Calu3 (cell line): ENCODE data around the gene PLXNB3. TPM values are rescaled to one million over a fixed set of nuclear protein-coding genes. Genes with fewer than 3 reads are reported as not detected.
A peak's percentile ranks its signal among the peaks of the same experiment; 100 is the strongest.

Source experiments
- BruUV-seq: library from RNA; stranded (reverse); fragments of 400-500 nt; replicated peaks from 2 replicates; lab custom pipeline; 2021; lab: Mats Ljungman, UMichigan
- CTCF ChIA-PET: fragments of 300-600 bp; sonication (Branson Sonifier 250); formaldehyde crosslinking; loops from one replicate; lab custom pipeline; 2022; ENCODE audit warnings: antibody characterized with exemption; lab: Charles Lee
- DNase-seq: peaks from one replicate; pipeline ENCODE4 v3.0.0; 2022
- H3K27ac Mint-ChIP-seq: one replicate; pipeline ENCODE4 v1.8.0; 2022; ENCODE audit warnings: mixed read lengths; ENCODE audit not compliant: unreplicated experiment
- H3K27me3 Mint-ChIP-seq: one replicate; pipeline ENCODE4 v1.8.0; 2022; ENCODE audit warnings: mixed read lengths; ENCODE audit not compliant: unreplicated experiment
- H3K36me3 Mint-ChIP-seq: one replicate; pipeline ENCODE4 v1.8.0; 2022; ENCODE audit warnings: mild to moderate bottlenecking, moderate library complexity, mixed read lengths; ENCODE audit not compliant: insufficient read depth, unreplicated experiment
- H3K4me1 Mint-ChIP-seq: one replicate; pipeline ENCODE4 v1.8.0; 2022; ENCODE audit warnings: mild to moderate bottlenecking, low read depth, mixed read lengths; ENCODE audit not compliant: unreplicated experiment
- H3K4me3 Mint-ChIP-seq: one replicate; pipeline ENCODE4 v1.8.0; 2022; ENCODE audit warnings: mild to moderate bottlenecking, low read depth, moderate library complexity, mixed read lengths; ENCODE audit not compliant: unreplicated experiment
- H3K9me3 Mint-ChIP-seq: one replicate; pipeline ENCODE4 v1.8.0; 2022; ENCODE audit warnings: low read depth, mixed read lengths; ENCODE audit not compliant: unreplicated experiment
- intact Hi-C: fragments of 100-400 bp; cut with micrococcal nuclease; formaldehyde crosslinking; loops from one replicate; pipeline ENCODE4 v1.10.0; 2022; ENCODE audit not compliant: unreplicated experiment
- total RNA-seq: library from RNA; stranded (reverse); gene quantifications from 2 replicates; pipeline ENCODE4 v1.2.3, GENCODE V29; 2022
- TF ChIP-seq, protein P1 (sequence below): fragments of 200-600 bp; IDR thresholded peaks from one replicate; pipeline ENCODE4 v1.8.0; 2022; ENCODE audit warnings: antibody characterized with exemption; ENCODE audit not compliant: unreplicated experiment

PLXNB3 gene
- total RNA-seq, 1 experiment from 2014 or later: 37.5 TPM

DNA sequence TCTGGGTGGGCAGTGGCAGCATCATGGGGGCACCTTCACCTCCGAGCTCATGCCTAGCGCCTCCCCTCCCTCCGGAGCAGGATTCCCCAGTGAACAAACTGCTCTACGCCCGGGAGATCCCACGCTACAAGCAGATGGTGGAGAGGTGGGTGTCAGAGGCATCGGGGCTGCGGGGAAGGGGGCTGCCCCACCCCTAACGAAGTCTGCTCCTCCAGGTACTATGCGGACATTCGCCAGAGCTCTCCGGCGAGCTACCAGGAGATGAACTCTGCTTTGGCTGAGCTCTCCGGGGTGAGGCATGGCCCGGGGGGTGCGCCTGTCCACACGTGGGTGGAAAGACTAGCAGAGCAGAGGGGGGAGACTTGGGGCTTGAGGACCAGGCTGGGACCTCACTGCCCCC is 14.1 kb downstream of the PLXNB3 start:
- no TSS peak for BruUV-seq
- CTCF ChIA-PET: no interaction called here
- H3K9me3 Mint-ChIP-seq: no peaks in the 10 kb centered on the region
- DNase-seq: no peak
- H3K27ac Mint-ChIP-seq: no peak overlapping the region
- H3K4me3 Mint-ChIP-seq: no peak overlapping the region
- peaks cover 25% of the 10 kb centered on the region for H3K36me3 Mint-ChIP-seq
- H3K4me1 Mint-ChIP-seq: peaks cover 9% of the 10 kb centered on the region
- TF ChIP-seq, protein P1, sequence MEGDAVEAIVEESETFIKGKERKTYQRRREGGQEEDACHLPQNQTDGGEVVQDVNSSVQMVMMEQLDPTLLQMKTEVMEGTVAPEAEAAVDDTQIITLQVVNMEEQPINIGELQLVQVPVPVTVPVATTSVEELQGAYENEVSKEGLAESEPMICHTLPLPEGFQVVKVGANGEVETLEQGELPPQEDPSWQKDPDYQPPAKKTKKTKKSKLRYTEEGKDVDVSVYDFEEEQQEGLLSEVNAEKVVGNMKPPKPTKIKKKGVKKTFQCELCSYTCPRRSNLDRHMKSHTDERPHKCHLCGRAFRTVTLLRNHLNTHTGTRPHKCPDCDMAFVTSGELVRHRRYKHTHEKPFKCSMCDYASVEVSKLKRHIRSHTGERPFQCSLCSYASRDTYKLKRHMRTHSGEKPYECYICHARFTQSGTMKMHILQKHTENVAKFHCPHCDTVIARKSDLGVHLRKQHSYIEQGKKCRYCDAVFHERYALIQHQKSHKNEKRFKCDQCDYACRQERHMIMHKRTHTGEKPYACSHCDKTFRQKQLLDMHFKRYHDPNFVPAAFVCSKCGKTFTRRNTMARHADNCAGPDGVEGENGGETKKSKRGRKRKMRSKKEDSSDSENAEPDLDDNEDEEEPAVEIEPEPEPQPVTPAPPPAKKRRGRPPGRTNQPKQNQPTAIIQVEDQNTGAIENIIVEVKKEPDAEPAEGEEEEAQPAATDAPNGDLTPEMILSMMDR: no peak
- intact Hi-C loops: no loop called here
- H3K27me3 Mint-ChIP-seq: peaks cover 15% of the 10 kb centered on the region

DNA sequence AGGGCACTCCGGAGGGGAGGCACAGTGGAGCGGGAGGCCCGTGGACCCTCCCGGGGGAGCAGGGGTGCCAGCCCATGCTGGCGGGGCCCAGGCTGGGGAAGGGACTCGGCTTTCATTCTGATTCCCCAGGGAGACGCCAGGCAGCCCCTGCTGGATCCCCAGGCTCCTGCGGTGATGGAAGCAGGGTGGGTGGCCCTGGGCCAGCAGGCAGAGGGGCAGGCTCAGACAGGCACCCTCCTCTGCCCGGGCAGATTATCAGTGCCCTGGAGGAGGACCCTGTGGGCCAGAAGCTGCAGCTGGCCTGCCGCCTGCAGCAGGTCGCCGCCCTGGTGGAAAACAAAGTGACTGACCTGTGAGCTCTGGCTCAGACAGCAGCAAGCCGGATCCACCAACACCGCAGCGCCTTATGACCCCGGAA is 14.6 kb downstream of the PLXNB3 start:
- CTCF ChIA-PET: no interaction called here
- BruUV-seq: no TSS peak
- peaks cover 15% of the 10 kb centered on the region for H3K27me3 Mint-ChIP-seq
- peaks cover 9% of the 10 kb centered on the region for H3K4me1 Mint-ChIP-seq
- peak; percentile 44 for DNase-seq
- TF ChIP-seq, protein P1: peak; percentile 29
- H3K4me3 Mint-ChIP-seq: no peak overlapping the region
- H3K9me3 Mint-ChIP-seq: no peaks in the 10 kb centered on the region
- no peak overlapping the region for H3K27ac Mint-ChIP-seq
- peaks cover 25% of the 10 kb centered on the region for H3K36me3 Mint-ChIP-seq
- intact Hi-C loops: no loop called here

DNA sequence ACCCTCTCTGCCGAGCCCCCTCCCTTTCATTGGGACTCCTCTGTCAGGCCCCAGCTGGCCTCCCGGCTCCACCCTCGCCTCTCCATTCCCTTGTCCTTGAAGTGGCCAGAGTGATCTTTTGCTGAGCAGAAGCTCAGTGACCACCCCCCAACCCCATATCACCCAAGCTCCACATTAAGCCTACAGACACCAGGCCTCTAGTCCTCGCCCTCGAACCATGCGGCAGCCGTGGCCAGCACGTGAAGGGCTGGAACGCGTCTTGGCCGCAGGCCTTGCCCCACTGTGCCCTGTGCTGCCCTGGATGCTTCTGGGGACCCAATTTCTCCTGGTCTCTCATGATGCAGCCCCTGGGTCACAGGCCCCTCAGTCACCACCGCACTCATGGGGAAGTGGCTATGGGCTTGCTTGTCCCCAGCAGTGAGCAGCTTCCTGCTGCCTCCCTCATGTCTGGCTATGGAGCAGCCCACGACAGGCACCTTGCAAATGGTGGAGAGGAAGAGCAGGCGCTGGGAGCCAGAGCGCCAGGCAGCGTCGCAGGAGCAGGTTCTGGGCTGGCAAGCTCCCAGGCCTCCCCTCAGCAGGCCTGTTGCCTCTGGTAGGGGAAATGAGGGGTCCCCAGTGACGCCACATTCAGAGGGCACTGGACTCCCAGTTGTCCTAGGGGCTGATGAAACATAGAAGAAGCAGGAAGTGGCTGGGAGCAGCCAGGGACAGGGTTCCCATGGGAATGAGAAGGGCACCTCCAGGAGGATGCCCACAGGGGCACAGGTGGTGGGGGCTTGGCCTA is 16.0 kb downstream of the PLXNB3 start:
- H3K4me3 Mint-ChIP-seq: no peak overlapping the region
- intact Hi-C loops: no loop called here
- H3K27me3 Mint-ChIP-seq: peaks cover 15% of the 10 kb centered on the region
- peaks cover 31% of the 10 kb centered on the region for H3K36me3 Mint-ChIP-seq
- no peak for DNase-seq
- H3K9me3 Mint-ChIP-seq: no peaks in the 10 kb centered on the region
- H3K4me1 Mint-ChIP-seq: peaks cover 9% of the 10 kb centered on the region
- TF ChIP-seq, protein P1: no peak
- CTCF ChIA-PET: no interaction called here
- H3K27ac Mint-ChIP-seq: peak overlapping the region; percentile 87
- no TSS peak for BruUV-seq

DNA sequence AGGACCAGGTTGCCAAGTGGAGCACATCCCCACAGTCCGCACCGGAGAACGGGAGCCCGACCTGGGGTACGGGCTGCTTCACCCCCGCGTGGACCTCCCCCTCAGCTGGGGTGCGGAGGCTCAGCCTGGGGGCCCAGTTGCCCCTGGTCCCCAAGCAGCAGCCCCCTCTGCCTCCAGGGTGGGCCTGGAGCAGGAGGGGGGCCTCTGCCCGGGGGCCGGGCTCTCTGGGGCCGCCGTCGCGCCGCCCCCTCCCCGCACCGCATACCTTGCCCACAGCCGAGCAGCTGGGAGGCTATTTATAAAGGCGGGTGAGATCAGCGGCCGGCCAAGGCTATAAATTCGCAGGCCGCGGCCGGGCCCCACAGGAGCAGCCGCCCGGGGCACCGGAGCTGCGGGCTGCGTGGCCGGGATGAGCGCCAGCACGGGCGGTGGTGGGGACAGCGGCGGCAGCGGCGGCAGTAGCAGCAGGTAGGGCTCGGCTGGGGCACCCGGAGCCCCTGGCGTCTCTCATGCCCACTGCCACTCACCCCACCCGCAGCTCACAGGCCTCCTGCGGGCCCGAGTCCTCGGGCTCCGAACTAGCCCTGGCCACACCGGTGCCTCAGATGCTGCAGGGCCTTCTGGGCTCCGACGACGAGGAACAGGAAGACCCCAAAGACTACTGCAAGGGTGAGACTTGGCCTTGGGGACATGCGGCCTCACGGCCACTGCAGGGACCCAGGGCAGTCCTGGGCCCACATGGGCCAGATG is 16.8 kb downstream of the PLXNB3 start, which contains the start of gene SRPK3:
SRPK3 (plus strand) TSS at position 364 of the 750 bp plus-strand sequence; CDS start at position 410, 46 bp downstream.
- Mint-ChIP-seq H3K4me1 (peaks cover 9% of the 10 kb centered on the region), H3K9me3 (no peaks in the 10 kb centered on the region), H3K27ac (peak within 1 kb of the TSS; percentile 87), H3K27me3 (peaks cover 15% of the 10 kb centered on the region), H3K4me3 (no peak within 1 kb of the TSS), H3K36me3 (peaks cover 31% of the 10 kb centered on the region)
- TF ChIP-seq, protein P1: no peak
- BruUV-seq: no TSS peak
- CTCF ChIA-PET: no interaction called here
- DNase-seq: no peak
- intact Hi-C loops: no loop called here
